Gastroesophageal sphincter (tissue), 3 donors: Measurements from ENCODE around the gene ADCY2.

Experiments
- EP300 ChIP-seq: sonication (generic); formaldehyde crosslinking; IDR thresholded peaks from one replicate; pipeline ENCODE4 v1.6.1; 2017; ENCODE audit warnings: antibody characterized with exemption, mild to moderate bottlenecking
- POLR2A ChIP-seq, 2 donors: fragments of 450-650 bp; IDR thresholded peaks; one replicate each; pipeline ENCODE4 v1.6.1; 2017; ENCODE audit warnings: antibody characterized with exemption in 2 of 2, mild to moderate bottlenecking in 2 of 2, moderate library complexity in 1 of 2
- TF ChIP-seq, protein P1 (sequence below), 4 experiments: fragments of 200-600 bp in 2 of 4; fragments of 450-650 bp in 2 of 4; sonication (generic) in 1 of 4; IDR thresholded peaks; one replicate each; pipeline ENCODE4 v1.5.1; 2017 to 2019; ENCODE audit warnings: antibody characterized with exemption in 4 of 4, mild to moderate bottlenecking in 2 of 4, moderate library complexity in 2 of 4

DNA sequence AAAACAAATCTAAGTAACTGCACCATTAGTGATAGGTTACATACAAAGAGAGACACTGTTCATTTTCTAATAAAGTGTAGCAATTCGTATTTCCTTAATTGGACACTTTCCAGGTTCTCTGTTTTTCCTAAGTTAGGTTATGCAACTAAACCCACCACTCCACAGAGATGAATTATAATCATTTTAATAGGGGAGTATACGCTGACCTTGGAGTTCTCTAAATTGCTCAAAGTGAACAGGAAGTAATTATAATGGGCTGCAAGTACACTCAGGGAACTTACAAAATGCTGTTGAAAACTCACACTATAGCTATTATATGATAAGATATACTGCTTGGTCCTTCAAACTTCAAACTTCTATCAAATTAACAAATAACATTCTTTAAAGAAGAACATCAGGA lies 18.2 kb upstream of the ADCY2 start:
- TF ChIP-seq, protein P1, sequence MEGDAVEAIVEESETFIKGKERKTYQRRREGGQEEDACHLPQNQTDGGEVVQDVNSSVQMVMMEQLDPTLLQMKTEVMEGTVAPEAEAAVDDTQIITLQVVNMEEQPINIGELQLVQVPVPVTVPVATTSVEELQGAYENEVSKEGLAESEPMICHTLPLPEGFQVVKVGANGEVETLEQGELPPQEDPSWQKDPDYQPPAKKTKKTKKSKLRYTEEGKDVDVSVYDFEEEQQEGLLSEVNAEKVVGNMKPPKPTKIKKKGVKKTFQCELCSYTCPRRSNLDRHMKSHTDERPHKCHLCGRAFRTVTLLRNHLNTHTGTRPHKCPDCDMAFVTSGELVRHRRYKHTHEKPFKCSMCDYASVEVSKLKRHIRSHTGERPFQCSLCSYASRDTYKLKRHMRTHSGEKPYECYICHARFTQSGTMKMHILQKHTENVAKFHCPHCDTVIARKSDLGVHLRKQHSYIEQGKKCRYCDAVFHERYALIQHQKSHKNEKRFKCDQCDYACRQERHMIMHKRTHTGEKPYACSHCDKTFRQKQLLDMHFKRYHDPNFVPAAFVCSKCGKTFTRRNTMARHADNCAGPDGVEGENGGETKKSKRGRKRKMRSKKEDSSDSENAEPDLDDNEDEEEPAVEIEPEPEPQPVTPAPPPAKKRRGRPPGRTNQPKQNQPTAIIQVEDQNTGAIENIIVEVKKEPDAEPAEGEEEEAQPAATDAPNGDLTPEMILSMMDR (IDR thresholded peaks at IDR 0.05) = no peak
- no peak for TF ChIP-seq POLR2A (IDR thresholded peaks at IDR 0.05)
- no peak for TF ChIP-seq EP300
